K562 (cell line): Measurements from ENCODE around the gene AUNIP. TPM values are rescaled to one million over a fixed set of nuclear protein-coding genes. Genes with fewer than 3 reads are reported as not detected.

Experiments
- ATAC-seq: fragments of 200-7000 bp; cut with Tn5 transposase; 3 replicates; pipeline ENCODE4 v1.9.1; 2020; ENCODE audit warnings: moderate library complexity
- BruUV-seq: library from RNA; stranded (reverse); fragments of 400-500 nt; replicated peaks from 2 replicates; lab custom pipeline; 2021; lab: Mats Ljungman, UMichigan
- CTCF ChIA-PET: fragments of 300-600 bp; formaldehyde crosslinking; extraction: SDS; loops from one replicate; lab custom pipeline; 2021; ENCODE audit warnings: low intra/inter-chr PET ratio; lab: Yijun Ruan, JAX
- POLR2A ChIA-PET: fragments of 300-600, 350-650 bp; sonication (Branson Sonifier 250); formaldehyde crosslinking; extraction: SDS; loops from one replicate; lab custom pipeline; 2021; ENCODE audit warnings: antibody characterized with exemption, inconsistent platforms; lab: Yijun Ruan, JAX
- DNase-seq, 4 experiments: peaks; one replicate each; pipeline versions ENCODE4 v3.0.0 to v3.0.0-alpha.2; 2011 to 2018; ENCODE audit warnings: low spot score in 3 of 4, mixed read lengths in 3 of 4; ENCODE audit errors: extremely low read depth in 1 of 4
- FAIRE-seq: peaks from 2 replicates; lab custom pipeline; 2011; peaks lifted over from hg19 to GRCh38; lab: Jason Lieb, UNC
- H2AFZ ChIP-seq: 2 replicates; pipeline ENCODE4 v1.6.0; 2011; ENCODE audit warnings: low read depth, low read length, control low read depth, inconsistent platforms
- H3K27ac ChIP-seq: fragments of 200-600 bp; 3 replicates; pipeline ENCODE4 v1.8.0; 2011; ENCODE audit warnings: low read depth, mild to moderate bottlenecking, control low read depth, inconsistent platforms, low read length, moderate library complexity, mixed read lengths; ENCODE audit errors: extremely low read depth
- H3K27me3 ChIP-seq, 2 experiments: fragments of 300-600 bp in 1 of 2; 2 replicates in 1 of 2; 3 replicates in 1 of 2; pipeline versions ENCODE4 v1.6.0 to v1.8.0; 2011; ENCODE audit warnings: inconsistent platforms in 2 of 2, low read length in 2 of 2, mild to moderate bottlenecking in 1 of 2, mixed read lengths in 1 of 2, moderate library complexity in 1 of 2; ENCODE audit not compliant: control insufficient read depth in 2 of 2, insufficient read depth in 2 of 2
- H3K36me3 ChIP-seq: fragments of 300-600 bp; 3 replicates; pipeline ENCODE4 v1.8.0; 2011; ENCODE audit warnings: mild to moderate bottlenecking, low read length, inconsistent platforms; ENCODE audit not compliant: control insufficient read depth, insufficient read depth
- H3K4me1 ChIP-seq, 2 experiments: fragments of 200-600 bp in 1 of 2; replicated peaks in 1 of 2; 2 replicates in 1 of 2; 3 replicates in 1 of 2; pipeline versions ENCODE4 v1.5.1 to v1.8.0; 2011; ENCODE audit warnings: inconsistent platforms in 2 of 2, low read length in 2 of 2, mild to moderate bottlenecking in 1 of 2, mixed read lengths in 1 of 2, moderate library complexity in 1 of 2; ENCODE audit not compliant: control insufficient read depth in 2 of 2, insufficient read depth in 2 of 2
- H3K4me2 ChIP-seq: 2 replicates; pipeline ENCODE4 v1.6.1; 2011; ENCODE audit warnings: low read length, control low read depth, inconsistent platforms, mixed read lengths; ENCODE audit not compliant: insufficient read depth
- H3K4me3 ChIP-seq: fragments of 200-600 bp; sonication (generic), shearing (Covaris generic); 2 replicates; pipeline ENCODE4 v1.5.1; 2016; ENCODE audit warnings: control low read depth, inconsistent platforms
- H3K79me2 ChIP-seq: fragments of 200-600 bp; 3 replicates; pipeline ENCODE4 v1.8.0; 2011; ENCODE audit warnings: low read length, inconsistent platforms; ENCODE audit not compliant: control insufficient read depth, insufficient read depth
- H3K9ac ChIP-seq, 2 experiments: 2 replicates each; pipeline versions ENCODE4 v1.6.0 to v1.6.1; 2011; ENCODE audit warnings: low read depth in 2 of 2, low read length in 2 of 2, control low read depth in 1 of 2, inconsistent platforms in 1 of 2, mild to moderate bottlenecking in 1 of 2, mixed read lengths in 1 of 2; ENCODE audit not compliant: insufficient read depth in 1 of 2
- H3K9me1 ChIP-seq: one replicate; pipeline ENCODE4 v1.6.0; 2011; ENCODE audit warnings: inconsistent platforms, mild to moderate bottlenecking, low read length, moderate library complexity; ENCODE audit not compliant: control insufficient read depth, insufficient read depth
- H3K9me3 ChIP-seq: replicated peaks from 2 replicates; pipeline ENCODE4 v1.5.1; 2011; ENCODE audit warnings: low read depth, low read length, inconsistent platforms; ENCODE audit not compliant: control insufficient read depth, insufficient read depth
- H4K20me1 ChIP-seq: replicated peaks from 2 replicates; pipeline ENCODE4 v1.6.1; 2011; ENCODE audit warnings: low read length, inconsistent platforms, mixed read lengths; ENCODE audit not compliant: control insufficient read depth, insufficient read depth
- HDAC2 ChIP-seq: fragments of 450-650 bp; IDR thresholded peaks from 2 replicates; pipeline ENCODE4 v1.6.1; 2016; ENCODE audit warnings: mild to moderate bottlenecking
- IRF2 ChIP-seq: sonication (generic); formaldehyde crosslinking; IDR thresholded peaks from 2 replicates; pipeline ENCODE4 v1.8.1; 2022; ENCODE audit warnings: mild to moderate bottlenecking, missing genetic modification reagents
- L3MBTL2 ChIP-seq: fragments of 450-650 bp; IDR thresholded peaks from 2 replicates; pipeline ENCODE4 v1.6.1; 2016; ENCODE audit warnings: mild to moderate bottlenecking, moderate library complexity
- SFPQ ChIP-seq: fragments of 200-400 bp; formaldehyde crosslinking; IDR thresholded peaks from 2 replicates; pipeline ENCODE4 v1.6.1; 2017; ENCODE audit warnings: mild to moderate bottlenecking, low read depth, low read length, moderate library complexity
- SMAD1 ChIP-seq: fragments of 150-350 bp; IDR thresholded peaks from 2 replicates; pipeline ENCODE4 v1.6.1; 2014; ENCODE audit warnings: low read length, low read depth; ENCODE audit not compliant: partially characterized antibody
- SNAPC5 ChIP-seq: fragments of 250-450 bp; sonication (Bioruptor Pico); IDR thresholded peaks from 2 replicates; pipeline ENCODE4 v1.8.0; 2021; ENCODE audit warnings: moderate library complexity, mild to moderate bottlenecking, inconsistent platforms
- SRSF7 ChIP-seq: fragments of 200-400 bp; formaldehyde crosslinking; optimal IDR thresholded peaks from 2 replicates; pipeline ENCODE3; 2017; ENCODE audit warnings: mild to moderate bottlenecking, low read depth, low read length
- TFAP4 ChIP-seq: sonication (generic); formaldehyde crosslinking; IDR thresholded peaks from 2 replicates; pipeline ENCODE4 v1.8.0; 2022; ENCODE audit warnings: missing genetic modification reagents, mild to moderate bottlenecking, moderate library complexity, borderline replicate concordance
- U2AF2 ChIP-seq: fragments of 200-400 bp; formaldehyde crosslinking; optimal IDR thresholded peaks from 2 replicates; pipeline ENCODE3; 2017; ENCODE audit warnings: low read depth, mild to moderate bottlenecking, low read length
- ZNF224 ChIP-seq: sonication (generic); formaldehyde crosslinking; IDR thresholded peaks from 2 replicates; pipeline ENCODE4 v1.8.0; 2022; ENCODE audit warnings: mild to moderate bottlenecking, missing genetic modification reagents
- ZNF23 ChIP-seq: fragments of 250-450 bp; sonication (Bioruptor Pico); IDR thresholded peaks from 2 replicates; pipeline ENCODE4 v1.4.0; 2020; ENCODE audit warnings: mild to moderate bottlenecking
- ZNF263 ChIP-seq: sonication (generic); formaldehyde crosslinking; IDR thresholded peaks from 2 replicates; pipeline ENCODE4 v1.8.0; 2022; ENCODE audit warnings: mild to moderate bottlenecking, missing genetic modification reagents, borderline replicate concordance
- ZNF79 ChIP-seq: fragments of 250-450 bp; sonication (Bioruptor Pico); IDR thresholded peaks from 2 replicates; pipeline ENCODE4 v1.4.0; 2020; ENCODE audit warnings: low read depth, mild to moderate bottlenecking, moderate library complexity
- WGBS: fragments of 100-300 bp; shearing (Covaris generic); methylation state at CpG from one replicate; pipeline ENCODE4 v1.1.6; 2016; ENCODE audit warnings: low coverage, mixed read lengths; ENCODE audit not compliant: insufficient coverage; ENCODE audit errors: missing lambda C conversion rate; 5-methylcytosine and 5-hydroxymethylcytosine counted together
- in situ Hi-C: fragments of 300-500 bp; cut with MboI; formaldehyde crosslinking; loops from 4 replicates; pipeline ENCODE4 v1.15.0; 2018; ENCODE audit warnings: inconsistent platforms, mixed read lengths
- intact Hi-C: fragments of 100-400 bp; cut with micrococcal nuclease; formaldehyde crosslinking; loops from 2 replicates; pipeline ENCODE4 v1.14.2; 2022
- polyA plus RNA-seq, 8 experiments: library from polyadenylated mRNA; depleted of rRNA in 4 of 8; stranded (reverse) in 5 of 8; unstranded in 3 of 8; fragments of >200 nt; fragmentation: Nextera tagmentation in 2 of 8; fragmentation: Illumina TruSeq in 1 of 8; extraction: Ambion mirVana in 2 of 8; extraction: Trizol in 1 of 8; gene quantifications; 2 replicates each; pipeline versions ENCODE4 v1.2.1 to v1.2.3, GENCODE V29; 2011 to 2014; ENCODE audit warnings: inconsistent platforms in 1 of 8, missing spikeins in 1 of 8
- total RNA-seq, 7 experiments: library from RNA; depleted of rRNA in 6 of 7; stranded (reverse); fragments of >200 nt in 6 of 7; fragmentation: Illumina TruSeq in 2 of 7; extraction: Trizol in 2 of 7; gene quantifications; 2 replicates each; pipeline versions ENCODE4 v1.2.1 to v1.2.3, GENCODE V29; 2011 to 2021; ENCODE audit warnings: low replicate concordance in 1 of 7

AUNIP gene
- total and polyA plus RNA-seq, 9 of the 15 experiments (the other 6 are each of a cell fraction or from before 2014, with no cell fraction given) = 12.1 to 53.8 (median 47.1) TPM

- Histone ChIP-seq H4K20me1 (no peaks in the 10 kb centered on the region), H3K36me3 (no peaks in the 10 kb centered on the region), H3K9ac (peak overlapping the region in 1 of 2 experiments; percentile 53; a peak in 1 of 4 replicates), H3K9me3 (no peaks in the 10 kb centered on the region), H3K27ac (no peak overlapping the region), H3K9me1 (no peaks in the 10 kb centered on the region), H3K79me2 (no peaks in the 10 kb centered on the region), H3K27me3 (no peaks in the 10 kb centered on the region), H3K4me2 (no peak overlapping the region), H3K4me3 (no peak overlapping the region), H3K4me1 (peaks cover 21 to 32% of the 10 kb centered on the region in 2 experiments), H2AFZ (no peak overlapping the region)
- DNase-seq (no peak), FAIRE-seq (no peak), ATAC-seq (no peak)
- no peak for TF ChIP-seq HDAC2
- no peak for TF ChIP-seq IRF2 (CRISPR knock-in tag)
- no peak for TF ChIP-seq ZNF23 (CRISPR knock-in tag)
- TF ChIP-seq SMAD1 = no peak
- TF ChIP-seq ZNF263 (CRISPR knock-in tag) = peak; percentile 98
- intact Hi-C loops (no loop called here), in situ Hi-C loops (no loop called here)
- no TSS peak for BruUV-seq
- CTCF ChIA-PET = no interaction called here
- POLR2A ChIA-PET = interaction anchor here (0.9 to 7.9 kb wide), 7 partner anchors 8 to 246 kb away, joined by 3 to 76 read pairs (median 5); no protein-coding TSS in a partner anchor
- WGBS = 71% methylated on average over 5 of the region's 5 CpGs
These were observed 21.3 kb upstream of the AUNIP start for GRCh38 chr1:25880518-25880917.

- H2AFZ ChIP-seq = peak overlapping the region; percentile 36; the same call in 1 of the 2 replicates
- H3K9me3 ChIP-seq = no peaks in the 10 kb centered on the region
- peak overlapping the region; percentile 25; the same call in 1 of the 2 replicates for H3K4me2 ChIP-seq
- H3K79me2 ChIP-seq = peaks cover 4% of the 10 kb centered on the region; the same call in 2 of the 3 replicates
- DNase-seq (peak in 2 of 4 experiments; percentile 52 to 66), ATAC-seq (peak; percentile 25; the same call in 2 of the 3 replicates), FAIRE-seq (no peak)
- no peak overlapping the region for H3K27ac ChIP-seq
- no peaks in the 10 kb centered on the region for H4K20me1 ChIP-seq
- CTCF ChIA-PET = no interaction called here
- H3K9me1 ChIP-seq = no peaks in the 10 kb centered on the region
- intact Hi-C loops (no loop called here), in situ Hi-C loops (no loop called here)
- 24% methylated on average over 2 of the region's 2 CpGs for WGBS
- peak overlapping the region; percentile 7 to 70; a peak in 1 of 4 replicates for H3K9ac ChIP-seq
- H3K36me3 ChIP-seq = no peaks in the 10 kb centered on the region
- H3K4me3 ChIP-seq = no peak overlapping the region
- peaks cover 24 to 40% of the 10 kb centered on the region in 2 experiments for H3K4me1 ChIP-seq
- H3K27me3 ChIP-seq = no peaks in the 10 kb centered on the region
- BruUV-seq = no TSS peak
- POLR2A ChIA-PET = interaction anchor here (0.7 to 2.7 kb wide), 15 partner anchors 9 to 1957 kb away, joined by 3 to 24 read pairs (median 4); partner anchors contain the start of gene DHDDS
- TF ChIP-seq ZNF79 (no peak), SRSF7 (no peak), U2AF2 (no peak), SNAPC5 (CRISPR knock-in tag) (no peak), SFPQ (no peak), ZNF224 (0 out of 2 replicates have a peak, but pooled peaks have one; percentile 21), L3MBTL2 (no peak), TFAP4 (0 out of 2 replicates have a peak, but pooled peaks have one; percentile 29)
These were observed 20.4 kb upstream of the AUNIP start for GRCh38 chr1:25879675-25880074.
